Measurements from ENCODE around the gene LBH.

Gene LBH

GRCh38 chr2:30255466-30256408, 24.4 kb downstream of the LBH start:
- Mint-ChIP-seq H3K4me1 (peaks cover 96% of the 10 kb centered on the region), H3K27ac (peak overlapping the region; percentile 91), H3K9me3 (no peaks in the 10 kb centered on the region), H3K4me3 (peak overlapping the region; percentile 79), H3K36me3 (peaks cover 43% of the 10 kb centered on the region), H3K27me3 (no peaks in the 10 kb centered on the region)

DNA sequence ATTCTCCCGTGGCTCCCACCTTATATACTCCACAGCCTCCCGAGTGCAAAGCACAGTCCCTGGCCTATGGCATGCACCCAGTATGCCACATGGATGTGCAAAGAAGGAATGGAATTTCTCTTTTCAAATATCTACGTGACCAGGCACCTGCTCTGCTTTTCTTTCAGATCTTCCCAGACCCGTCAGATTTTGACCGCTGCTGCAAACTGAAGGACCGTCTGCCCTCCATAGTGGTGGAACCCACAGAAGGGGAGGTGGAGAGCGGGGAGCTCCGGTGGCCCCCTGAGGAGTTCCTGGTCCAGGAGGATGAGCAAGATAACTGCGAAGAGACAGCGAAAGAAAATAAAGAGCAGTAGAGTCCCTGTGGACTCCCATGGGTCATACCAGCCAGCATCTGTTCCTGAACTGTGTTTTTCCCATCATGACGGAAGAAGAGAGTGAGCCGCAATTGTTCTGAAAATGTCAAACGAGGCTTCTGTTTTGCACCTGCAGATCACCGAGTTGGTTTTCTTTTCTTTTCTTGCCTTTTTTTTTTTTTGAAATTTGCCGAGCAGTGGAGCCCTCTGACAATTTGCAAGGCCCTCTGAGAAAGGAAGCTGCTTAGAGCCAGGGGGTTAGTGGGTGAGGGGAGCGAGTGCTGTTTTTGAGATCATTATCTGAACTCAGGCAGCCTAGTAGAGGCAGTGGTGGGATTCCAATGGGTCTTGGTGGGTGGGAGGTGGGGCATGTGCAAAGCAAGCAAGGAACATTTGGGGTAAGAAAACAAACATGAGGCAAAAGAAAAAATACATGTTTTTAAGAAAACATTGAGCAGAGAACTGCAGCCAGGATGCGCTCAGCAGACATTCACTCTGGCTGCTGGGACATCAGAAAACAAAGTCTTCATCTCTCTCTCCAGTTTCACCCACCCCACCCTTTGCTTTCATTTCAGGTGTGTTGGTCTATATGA, 26.2 kb downstream of the LBH start:
- Mint-ChIP-seq H3K4me1 (peaks cover 98% of the 10 kb centered on the region), H3K4me3 (peak overlapping the region; percentile 79), H3K27ac (peak overlapping the region; percentile 84), H3K27me3 (no peaks in the 10 kb centered on the region), H3K9me3 (no peaks in the 10 kb centered on the region), H3K36me3 (peaks cover 37% of the 10 kb centered on the region)

GRCh38 chr2:30259071-30259470, 27.7 kb downstream of the LBH start:
- no peaks in the 10 kb centered on the region for H3K9me3 Mint-ChIP-seq
- H3K4me1 Mint-ChIP-seq, result peaks cover 92% of the 10 kb centered on the region
- peak overlapping the region; percentile 78 for H3K4me3 Mint-ChIP-seq
- H3K27me3 Mint-ChIP-seq, result no peaks in the 10 kb centered on the region
- peaks cover 40% of the 10 kb centered on the region for H3K36me3 Mint-ChIP-seq
- H3K27ac Mint-ChIP-seq, result peak overlapping the region; percentile 72

GRCh38 chr2:30259827-30260679, 28.7 kb downstream of the LBH start:
- H3K9me3 Mint-ChIP-seq, result no peaks in the 10 kb centered on the region
- no peaks in the 10 kb centered on the region for H3K27me3 Mint-ChIP-seq
- peaks cover 40% of the 10 kb centered on the region for H3K36me3 Mint-ChIP-seq
- H3K27ac Mint-ChIP-seq, result peak overlapping the region; percentile 75
- H3K4me1 Mint-ChIP-seq, result peaks cover 93% of the 10 kb centered on the region
- peak overlapping the region; percentile 27 for H3K4me3 Mint-ChIP-seq

- Mint-ChIP-seq H3K36me3 (peaks cover 40% of the 10 kb centered on the region), H3K27ac (peak overlapping the region; percentile 55), H3K9me3 (peaks cover 1% of the 10 kb centered on the region), H3K4me1 (peaks cover 93% of the 10 kb centered on the region), H3K4me3 (peak overlapping the region; percentile 42), H3K27me3 (no peaks in the 10 kb centered on the region)
These were observed 29.6 kb downstream of the LBH start for GRCh38 chr2:30260941-30261340.

GRCh38 chr2:30261695-30262211, 30.4 kb downstream of the LBH start:
- no peaks in the 10 kb centered on the region for H3K27me3 Mint-ChIP-seq
- peak overlapping the region; percentile 91 for H3K27ac Mint-ChIP-seq
- H3K4me3 Mint-ChIP-seq, result peak overlapping the region; percentile 2
- H3K9me3 Mint-ChIP-seq, result peaks cover 4% of the 10 kb centered on the region
- peaks cover 93% of the 10 kb centered on the region for H3K4me1 Mint-ChIP-seq
- peaks cover 35% of the 10 kb centered on the region for H3K36me3 Mint-ChIP-seq

DNA sequence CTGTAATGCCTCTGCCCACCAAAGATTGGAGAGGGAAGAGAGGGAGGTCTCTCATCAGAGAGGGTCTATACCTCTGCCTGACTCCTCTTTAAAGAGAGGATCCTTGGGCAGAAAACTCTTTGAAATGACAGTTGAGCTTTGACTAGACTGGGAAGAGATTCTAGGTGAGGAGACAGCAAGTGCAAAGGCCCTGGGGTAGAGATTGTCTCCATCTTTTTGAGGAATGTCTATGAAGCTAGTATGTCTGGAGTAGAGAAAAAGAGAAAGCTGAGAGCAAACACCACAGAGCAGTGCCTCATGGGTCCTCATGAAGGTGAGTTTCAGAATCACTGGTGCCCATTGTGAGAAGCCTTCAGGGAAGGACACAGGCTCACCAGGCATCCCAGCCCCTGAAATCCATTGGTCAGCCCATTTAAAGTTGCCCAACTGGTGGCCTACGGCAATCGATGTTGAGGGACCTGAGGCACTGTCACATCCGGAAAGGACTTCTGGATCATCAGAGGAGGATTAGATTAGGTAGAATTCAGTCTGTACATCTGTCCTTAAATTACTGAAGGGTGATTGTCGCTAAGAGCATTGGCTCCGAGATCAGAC, 31.5 kb downstream of the LBH start:
- no peak overlapping the region for H3K4me3 Mint-ChIP-seq
- peaks cover 29% of the 10 kb centered on the region for H3K36me3 Mint-ChIP-seq
- peaks cover 4% of the 10 kb centered on the region for H3K9me3 Mint-ChIP-seq
- peaks cover 93% of the 10 kb centered on the region for H3K4me1 Mint-ChIP-seq
- H3K27ac Mint-ChIP-seq, result peak overlapping the region; percentile 91
- H3K27me3 Mint-ChIP-seq, result no peaks in the 10 kb centered on the region

DNA sequence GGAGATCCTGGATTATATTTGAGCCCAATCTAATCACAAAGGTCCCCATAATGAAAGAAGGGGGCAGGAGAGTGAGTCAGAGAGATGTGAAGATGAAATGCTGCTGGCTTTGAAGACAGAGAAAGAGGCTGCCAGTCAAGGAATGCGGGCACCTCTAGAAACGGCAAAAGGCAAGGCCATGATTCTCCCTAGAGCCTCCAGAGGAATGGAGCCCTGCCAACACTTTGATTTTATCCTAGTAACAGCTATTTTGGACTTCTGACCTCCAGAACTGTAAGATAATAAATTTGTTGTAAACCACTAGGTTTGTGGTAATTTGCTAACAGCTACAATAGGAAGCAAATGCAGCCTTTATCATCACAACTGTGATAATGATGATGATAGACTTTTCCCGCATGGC, 32.9 kb downstream of the LBH start:
- H3K27ac Mint-ChIP-seq, result peak overlapping the region; percentile 74
- no peaks in the 10 kb centered on the region for H3K27me3 Mint-ChIP-seq
- peaks cover 93% of the 10 kb centered on the region for H3K4me1 Mint-ChIP-seq
- peaks cover 18% of the 10 kb centered on the region for H3K36me3 Mint-ChIP-seq
- H3K9me3 Mint-ChIP-seq, result peaks cover 4% of the 10 kb centered on the region
- H3K4me3 Mint-ChIP-seq, result no peak overlapping the region

DNA sequence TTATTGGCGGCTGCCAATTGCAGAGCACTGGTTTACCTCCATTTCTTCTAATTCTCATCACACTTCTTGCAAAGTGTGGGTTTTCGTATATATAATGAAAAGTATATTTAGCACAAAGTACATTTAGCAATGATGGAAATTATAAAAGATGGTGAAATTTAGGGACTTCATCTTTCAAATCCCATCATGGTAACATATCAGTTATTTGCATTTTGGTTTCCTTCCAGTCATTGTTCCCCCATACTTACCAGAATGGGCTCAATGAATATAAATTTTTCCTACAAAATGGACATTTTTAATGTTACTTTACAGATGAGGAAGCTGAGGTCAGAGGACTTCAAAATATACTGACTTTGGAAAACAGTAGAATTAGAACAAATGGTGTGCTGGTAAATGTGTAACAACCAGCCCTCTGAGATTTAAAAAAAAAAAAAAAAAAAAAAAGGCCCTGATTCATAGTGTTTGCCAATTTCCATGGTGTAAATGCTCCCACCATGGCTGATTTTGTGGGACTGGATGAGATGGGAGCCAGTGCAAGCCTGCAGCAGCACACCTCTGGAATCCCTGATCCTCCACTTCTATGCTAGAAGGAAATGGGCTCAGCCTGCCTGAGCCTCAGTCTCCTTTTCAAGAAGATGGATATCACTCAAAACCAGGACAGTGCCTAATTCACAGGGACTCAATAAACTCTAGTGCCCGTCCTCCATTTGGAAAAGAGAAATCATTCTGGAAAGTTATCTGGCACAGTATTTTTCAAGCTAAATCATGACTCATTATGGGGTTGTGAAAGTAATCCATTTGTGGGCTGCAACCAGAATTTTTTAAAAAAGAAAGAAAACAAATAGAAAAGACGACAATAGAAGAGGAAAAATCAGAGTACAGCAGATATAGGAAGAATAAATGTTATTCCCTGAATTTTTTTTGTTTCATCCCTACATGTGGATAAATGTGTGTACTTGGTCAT, 34.0 kb downstream of the LBH start:
- peak overlapping the region; percentile 95 for H3K27ac Mint-ChIP-seq
- H3K36me3 Mint-ChIP-seq, result peaks cover 9% of the 10 kb centered on the region
- peaks cover 4% of the 10 kb centered on the region for H3K9me3 Mint-ChIP-seq
- H3K4me1 Mint-ChIP-seq, result peaks cover 88% of the 10 kb centered on the region
- H3K27me3 Mint-ChIP-seq, result no peaks in the 10 kb centered on the region
- H3K4me3 Mint-ChIP-seq, result peak overlapping the region; percentile 86

DNA sequence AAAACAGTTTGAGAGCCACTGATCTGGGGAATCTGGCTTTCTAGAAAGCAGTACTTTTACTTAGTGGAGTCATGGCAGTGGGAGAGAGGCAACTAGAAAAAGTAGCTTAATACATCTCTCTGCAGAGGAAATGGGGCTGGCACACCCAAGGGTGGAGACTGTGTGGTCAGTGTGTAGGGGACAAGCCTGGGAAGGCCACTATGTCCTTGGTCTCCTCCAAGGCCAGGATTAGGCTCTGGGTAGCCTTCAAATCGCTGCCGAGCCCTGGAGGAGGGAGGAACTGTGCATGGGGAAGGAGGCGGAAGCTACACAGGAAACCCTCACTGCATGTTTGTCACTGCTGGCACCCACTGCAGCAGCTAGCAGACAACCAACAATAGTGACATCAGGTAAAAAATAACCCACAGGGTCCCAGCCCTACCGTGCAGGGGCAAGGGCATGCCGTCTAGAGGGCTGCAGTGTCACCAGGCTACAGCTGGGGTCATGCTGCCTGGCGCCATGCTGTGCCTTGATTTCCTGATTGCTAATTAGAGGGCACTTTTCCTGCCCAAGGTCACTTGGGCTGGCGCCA, 34.8 kb downstream of the LBH start:
- peak overlapping the region; percentile 86 for H3K4me3 Mint-ChIP-seq
- no peaks in the 10 kb centered on the region for H3K27me3 Mint-ChIP-seq
- H3K27ac Mint-ChIP-seq, result peak overlapping the region; percentile 95
- H3K9me3 Mint-ChIP-seq, result peaks cover 4% of the 10 kb centered on the region
- H3K36me3 Mint-ChIP-seq, result peaks cover 4% of the 10 kb centered on the region
- peaks cover 85% of the 10 kb centered on the region for H3K4me1 Mint-ChIP-seq

DNA sequence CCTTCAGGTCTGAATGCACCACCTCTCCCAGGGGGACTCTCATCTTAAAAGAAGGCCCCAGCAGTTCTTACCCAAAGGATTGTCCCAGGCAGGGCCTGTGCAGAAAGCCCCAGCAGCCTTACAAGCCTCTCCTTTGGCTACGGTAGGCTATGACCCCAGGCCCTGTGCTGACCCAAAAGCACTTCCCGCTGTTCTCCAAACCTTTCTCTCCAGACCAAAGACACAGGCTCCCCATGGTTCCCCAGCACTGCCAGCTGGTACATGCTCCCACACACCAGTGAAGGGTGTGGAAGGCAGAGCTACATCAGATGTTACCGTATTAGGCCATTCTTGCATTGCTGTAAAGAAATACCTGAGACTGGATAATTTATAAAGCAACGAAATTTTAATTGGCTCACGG, 35.4 kb downstream of the LBH start:
- Mint-ChIP-seq H3K27ac (peak overlapping the region; percentile 87), H3K4me1 (peaks cover 85% of the 10 kb centered on the region), H3K9me3 (peaks cover 4% of the 10 kb centered on the region), H3K27me3 (no peaks in the 10 kb centered on the region), H3K4me3 (peak overlapping the region; percentile 71), H3K36me3 (peaks cover 4% of the 10 kb centered on the region)

- Mint-ChIP-seq H3K36me3 (peaks cover 4% of the 10 kb centered on the region), H3K4me1 (peaks cover 85% of the 10 kb centered on the region), H3K27ac (peak overlapping the region; percentile 87), H3K9me3 (peaks cover 4% of the 10 kb centered on the region), H3K4me3 (peak overlapping the region; percentile 71), H3K27me3 (no peaks in the 10 kb centered on the region)
These were observed 36.0 kb downstream of the LBH start for GRCh38 chr2:30267161-30267975.
